Vagina (tissue), 2 donors: ENCODE measurements around the gene CMTM3. TPM values are rescaled to one million over a fixed set of nuclear protein-coding genes. Genes with fewer than 3 reads are reported as not detected.
A peak's percentile ranks its signal among the peaks of the same experiment; 100 is the strongest.
"Not testable (repeated sequence)": the region's sequence is repeated elsewhere in the genome, so short reads cannot be mapped to it uniquely, and the experiment has no call there.

ENCODE experiments used
- DNase-seq, 2 donors: peaks; one replicate each; pipeline ENCODE4 v3.0.0-alpha.2; 2017; ENCODE audit errors: extremely low spot score in 2 of 2
- H3K27ac ChIP-seq: fragments of 200-600 bp; sonication (generic); one replicate; pipeline ENCODE4 v1.5.1; 2019
- H3K27me3 ChIP-seq: fragments of 200-600 bp; sonication (generic); one replicate; pipeline ENCODE4 v1.5.1; 2019
- H3K36me3 ChIP-seq, 2 donors: fragments of 200-600 bp; sonication (generic); one replicate each; pipeline ENCODE4 v1.5.1; 2017 to 2019
- H3K4me1 ChIP-seq: fragments of 200-600 bp; sonication (generic); one replicate; pipeline ENCODE4 v1.5.1; 2019
- H3K4me3 ChIP-seq, 2 donors: fragments of 200-600 bp; sonication (generic); 1 replicate in 1 of 2; 2 replicates in 1 of 2; pipeline ENCODE4 v1.5.1; 2016 to 2019
- H3K9me3 ChIP-seq: fragments of 200-600 bp; sonication (generic); one replicate; pipeline ENCODE4 v1.5.1; 2019
- POLR2A ChIP-seq, 2 donors: fragments of 450-650 bp; IDR thresholded peaks; one replicate each; pipeline ENCODE4 v1.6.1; 2017; ENCODE audit warnings: antibody characterized with exemption in 2 of 2, mild to moderate bottlenecking in 2 of 2, moderate library complexity in 2 of 2
- POLR2AphosphoS5 ChIP-seq, 2 donors: sonication (generic); formaldehyde crosslinking; IDR thresholded peaks; one replicate each; pipeline ENCODE4 v1.9.0; 2017; ENCODE audit warnings: antibody characterized with exemption in 2 of 2, mild to moderate bottlenecking in 2 of 2, low read depth in 1 of 2; ENCODE audit not compliant: insufficient read depth in 1 of 2
- intact Hi-C: fragments of 100-400 bp; cut with DNase I; formaldehyde crosslinking; loops from one replicate; pipeline ENCODE4 v1.15.1; 2023
- total RNA-seq: library from RNA; depleted of rRNA; stranded (reverse); fragments of >200 nt; gene quantifications from one replicate; pipeline ENCODE4 v1.2.3, GENCODE V29; 2016
- TF ChIP-seq, protein P1 (sequence below), 3 experiments: fragments of 450-650 bp in 2 of 3; fragments of 200-600 bp in 1 of 3; sonication (generic) in 1 of 3; IDR thresholded peaks; one replicate each; pipeline ENCODE4 v1.5.1; 2017 to 2019; ENCODE audit warnings: antibody characterized with exemption in 3 of 3, mild to moderate bottlenecking in 2 of 3, moderate library complexity in 2 of 3

CMTM3 gene
- total RNA-seq, 1 donor from 2014 or later = 47.9 TPM

DNA sequence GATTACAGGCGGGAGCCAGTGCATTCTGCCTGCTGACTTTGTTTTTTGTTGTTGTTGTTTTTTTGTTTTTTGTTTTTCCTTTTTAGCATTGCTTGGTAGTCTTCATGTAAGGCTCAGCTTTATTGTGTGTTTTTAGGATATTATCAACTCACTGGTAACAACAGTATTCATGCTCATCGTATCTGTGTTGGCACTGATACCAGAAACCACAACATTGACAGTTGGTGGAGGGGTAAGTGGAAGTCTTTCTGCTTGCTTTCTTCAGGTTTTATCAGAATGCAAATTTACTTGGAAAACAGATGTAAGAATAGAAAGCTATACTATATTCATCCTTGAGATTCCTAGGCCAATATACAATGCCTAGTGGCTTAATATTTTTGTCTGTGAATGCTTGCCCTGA is 41.5 kb upstream of the CMTM3 start:
- Histone ChIP-seq H3K27me3 (no peaks in the 10 kb centered on the region), H3K9me3 (no peaks in the 10 kb centered on the region), H3K4me1 (no peaks in the 10 kb centered on the region), H3K27ac (no peak overlapping the region), H3K4me3 (no peak overlapping the region), H3K36me3 (peaks cover 0 to 14% of the 10 kb centered on the region in 2 donors)
- no peak for TF ChIP-seq POLR2AphosphoS5 (IDR thresholded peaks at IDR 0.05; ENCODE audit: insufficient read depth in 1 of 2, low read depth in 1 of 2)
- no peak for TF ChIP-seq POLR2A (IDR thresholded peaks at IDR 0.05)
- TF ChIP-seq, protein P1, sequence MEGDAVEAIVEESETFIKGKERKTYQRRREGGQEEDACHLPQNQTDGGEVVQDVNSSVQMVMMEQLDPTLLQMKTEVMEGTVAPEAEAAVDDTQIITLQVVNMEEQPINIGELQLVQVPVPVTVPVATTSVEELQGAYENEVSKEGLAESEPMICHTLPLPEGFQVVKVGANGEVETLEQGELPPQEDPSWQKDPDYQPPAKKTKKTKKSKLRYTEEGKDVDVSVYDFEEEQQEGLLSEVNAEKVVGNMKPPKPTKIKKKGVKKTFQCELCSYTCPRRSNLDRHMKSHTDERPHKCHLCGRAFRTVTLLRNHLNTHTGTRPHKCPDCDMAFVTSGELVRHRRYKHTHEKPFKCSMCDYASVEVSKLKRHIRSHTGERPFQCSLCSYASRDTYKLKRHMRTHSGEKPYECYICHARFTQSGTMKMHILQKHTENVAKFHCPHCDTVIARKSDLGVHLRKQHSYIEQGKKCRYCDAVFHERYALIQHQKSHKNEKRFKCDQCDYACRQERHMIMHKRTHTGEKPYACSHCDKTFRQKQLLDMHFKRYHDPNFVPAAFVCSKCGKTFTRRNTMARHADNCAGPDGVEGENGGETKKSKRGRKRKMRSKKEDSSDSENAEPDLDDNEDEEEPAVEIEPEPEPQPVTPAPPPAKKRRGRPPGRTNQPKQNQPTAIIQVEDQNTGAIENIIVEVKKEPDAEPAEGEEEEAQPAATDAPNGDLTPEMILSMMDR (IDR thresholded peaks at IDR 0.05) = no peak
- DNase-seq = no peak
- intact Hi-C loops = no loop called here

DNA sequence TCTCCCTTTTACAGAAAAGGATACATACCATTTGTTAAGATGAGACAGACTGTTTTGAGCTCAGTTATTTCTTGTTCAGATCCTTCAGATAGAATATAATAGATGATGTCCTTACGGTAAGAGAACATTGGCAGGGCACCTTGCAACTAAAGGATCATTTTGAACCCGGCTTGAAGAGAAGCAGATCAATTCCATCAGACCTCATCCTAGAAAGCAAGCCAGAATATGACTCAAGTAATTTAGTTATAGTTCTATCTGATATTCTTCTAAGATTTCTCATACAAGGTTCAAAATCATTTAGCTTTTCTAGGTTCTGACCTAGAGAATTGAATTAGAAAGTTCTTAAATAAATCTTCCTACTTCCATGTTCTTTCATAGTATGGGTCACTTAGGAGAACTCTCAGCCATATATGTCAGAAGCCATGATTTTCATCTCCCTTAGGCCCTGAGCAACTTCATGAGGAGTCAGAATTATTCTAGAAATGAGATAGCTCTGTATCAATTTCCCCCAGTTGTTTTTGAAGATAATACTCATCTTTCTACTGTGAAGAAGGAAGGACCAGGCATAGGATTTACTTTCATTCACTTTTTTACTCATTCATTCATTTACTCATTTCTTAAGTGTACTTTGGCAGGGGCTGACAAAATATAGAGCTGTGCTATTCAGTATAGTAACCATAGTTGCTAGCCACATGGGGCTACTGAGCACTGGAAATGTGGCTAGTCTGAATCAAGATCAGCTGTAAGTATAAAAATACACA is 40.8 kb upstream of the CMTM3 start:
- no peak overlapping the region for H3K4me3 ChIP-seq
- no peaks in the 10 kb centered on the region for H3K4me1 ChIP-seq
- no peaks in the 10 kb centered on the region for H3K9me3 ChIP-seq
- TF ChIP-seq POLR2AphosphoS5 (IDR thresholded peaks at IDR 0.05; ENCODE audit: insufficient read depth in 1 of 2, low read depth in 1 of 2) (no peak), POLR2A (IDR thresholded peaks at IDR 0.05) (no peak)
- TF ChIP-seq, protein P1 (IDR thresholded peaks at IDR 0.05) = no peak
- intact Hi-C loops = no loop called here
- no peak overlapping the region for H3K27ac ChIP-seq
- peaks cover 0 to 14% of the 10 kb centered on the region in 2 donors for H3K36me3 ChIP-seq
- DNase-seq = no peak
- H3K27me3 ChIP-seq = no peaks in the 10 kb centered on the region

GRCh38 chr16:66566051-66566901 is 38.2 kb upstream of the CMTM3 start, which contains the start of gene CMTM1:
Gene CMTM1, plus strand, starts transcription at chr16:66566439. Its CDS starts 75 bp downstream, at chr16:66566514.
- Histone ChIP-seq H3K4me3 (no peak within 1 kb of the TSS), H3K9me3 (no peaks in the 10 kb centered on the region), H3K36me3 (peaks cover 0 to 10% of the 10 kb centered on the region in 2 donors), H3K27ac (no peak within 1 kb of the TSS), H3K27me3 (no peaks in the 10 kb centered on the region), H3K4me1 (no peaks in the 10 kb centered on the region)
- no peak for TF ChIP-seq POLR2A (IDR thresholded peaks at IDR 0.05)
- TF ChIP-seq POLR2AphosphoS5 (IDR thresholded peaks at IDR 0.05; ENCODE audit: insufficient read depth in 1 of 2, low read depth in 1 of 2) = no peak
- DNase-seq = peak in 1 of 2 donors; percentile 49
- intact Hi-C loops = no loop called here

GRCh38 chr16:66567270-66567669 is 37.2 kb upstream of the CMTM3 start:
- H3K27me3 ChIP-seq, H3K4me3 ChIP-seq, H3K4me1 ChIP-seq, intact Hi-C loops, DNase-seq, H3K36me3 ChIP-seq, H3K9me3 ChIP-seq, H3K27ac ChIP-seq: not testable (repeated sequence)

DNA sequence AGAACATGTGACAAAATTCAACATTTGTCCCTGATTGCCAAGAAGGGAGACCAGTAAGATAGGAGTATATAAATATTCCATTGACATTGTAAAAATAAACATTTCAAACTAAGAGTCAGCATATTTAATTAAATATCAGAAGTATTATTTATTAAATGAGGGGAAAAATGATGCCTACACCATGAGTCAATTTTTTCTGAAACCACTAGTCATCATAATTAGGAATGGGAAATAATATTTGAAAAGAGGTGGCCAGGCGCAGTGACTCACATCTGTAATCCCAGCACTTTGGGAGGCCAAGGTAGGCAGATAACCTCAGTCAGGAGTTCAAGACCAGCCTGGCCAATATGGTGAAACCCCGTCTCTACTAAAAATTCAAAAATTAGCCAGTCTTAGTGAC is 36.1 kb upstream of the CMTM3 start:
- no peaks in the 10 kb centered on the region for H3K9me3 ChIP-seq
- intact Hi-C loops = no loop called here
- no peaks in the 10 kb centered on the region for H3K4me1 ChIP-seq
- peaks cover 0 to 10% of the 10 kb centered on the region in 2 donors for H3K36me3 ChIP-seq
- H3K4me3 ChIP-seq = no peak overlapping the region
- DNase-seq = no peak
- TF ChIP-seq, protein P1 (IDR thresholded peaks at IDR 0.05) = no peak
- TF ChIP-seq POLR2AphosphoS5 (IDR thresholded peaks at IDR 0.05; ENCODE audit: insufficient read depth in 1 of 2, low read depth in 1 of 2) (no peak), POLR2A (IDR thresholded peaks at IDR 0.05) (no peak)
- H3K27me3 ChIP-seq = no peaks in the 10 kb centered on the region
- H3K27ac ChIP-seq = no peak overlapping the region
